ENCODE results near the gene ALK.

GRCh38 chr2:29774624-29775023 is 146.8 kb downstream of the ALK start:
- TF ChIP-seq, protein P1, sequence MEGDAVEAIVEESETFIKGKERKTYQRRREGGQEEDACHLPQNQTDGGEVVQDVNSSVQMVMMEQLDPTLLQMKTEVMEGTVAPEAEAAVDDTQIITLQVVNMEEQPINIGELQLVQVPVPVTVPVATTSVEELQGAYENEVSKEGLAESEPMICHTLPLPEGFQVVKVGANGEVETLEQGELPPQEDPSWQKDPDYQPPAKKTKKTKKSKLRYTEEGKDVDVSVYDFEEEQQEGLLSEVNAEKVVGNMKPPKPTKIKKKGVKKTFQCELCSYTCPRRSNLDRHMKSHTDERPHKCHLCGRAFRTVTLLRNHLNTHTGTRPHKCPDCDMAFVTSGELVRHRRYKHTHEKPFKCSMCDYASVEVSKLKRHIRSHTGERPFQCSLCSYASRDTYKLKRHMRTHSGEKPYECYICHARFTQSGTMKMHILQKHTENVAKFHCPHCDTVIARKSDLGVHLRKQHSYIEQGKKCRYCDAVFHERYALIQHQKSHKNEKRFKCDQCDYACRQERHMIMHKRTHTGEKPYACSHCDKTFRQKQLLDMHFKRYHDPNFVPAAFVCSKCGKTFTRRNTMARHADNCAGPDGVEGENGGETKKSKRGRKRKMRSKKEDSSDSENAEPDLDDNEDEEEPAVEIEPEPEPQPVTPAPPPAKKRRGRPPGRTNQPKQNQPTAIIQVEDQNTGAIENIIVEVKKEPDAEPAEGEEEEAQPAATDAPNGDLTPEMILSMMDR (IDR thresholded peaks at IDR 0.05): no peak
- TF ChIP-seq POLR2A (IDR thresholded peaks at IDR 0.05): no peak
